ENCODE measurements around the gene PLEKHG3.

DNA sequence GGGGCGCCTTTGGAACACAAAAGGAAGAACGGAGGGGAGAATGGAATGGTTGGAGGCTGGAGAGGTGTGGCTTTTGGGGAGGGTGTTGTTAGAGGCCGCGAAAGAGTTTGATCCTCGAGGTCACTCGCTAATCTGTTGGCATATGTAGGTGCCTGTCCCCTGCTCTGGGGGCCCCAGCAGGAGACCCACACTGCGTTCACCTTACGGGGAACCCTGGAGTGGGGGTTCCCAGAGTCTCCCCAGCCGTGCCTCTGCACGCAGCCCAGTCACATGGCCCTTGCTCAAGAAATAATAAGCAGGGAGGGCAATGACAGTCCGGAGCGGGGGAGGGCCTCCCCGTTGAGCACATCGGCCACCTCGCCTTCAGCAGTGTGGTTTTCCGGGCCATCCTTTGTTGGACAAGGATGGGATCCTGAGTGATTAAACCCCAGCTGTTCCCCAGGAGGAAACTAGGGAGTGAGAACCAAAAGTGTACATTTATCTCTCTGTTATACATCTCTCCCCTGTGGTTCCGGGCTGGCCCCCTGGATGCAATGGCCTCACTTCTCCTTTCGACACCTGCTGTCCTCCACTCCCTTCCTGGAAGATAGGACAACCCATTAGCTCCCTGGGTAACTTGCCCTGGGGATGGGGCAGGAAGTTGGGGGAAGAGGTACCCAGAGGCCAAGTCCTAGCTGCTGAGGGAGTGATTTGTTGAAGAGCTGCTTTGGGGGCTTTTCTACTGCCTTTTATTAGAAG, 1.3 kb downstream of the PLEKHG3 start:
- TF ChIP-seq CTCF (conservative IDR thresholded peaks at IDR 0.05) (no peak), ZFX (IDR thresholded peaks at IDR 0.05) (no peak)

All from C4-2B (cell line).